ENCODE results near the gene CR2. TPM values are rescaled to one million over a fixed set of nuclear protein-coding genes. Genes with fewer than 3 reads are reported as not detected.
"Not testable (repeated sequence)": the region's sequence is repeated elsewhere in the genome, so short reads cannot be mapped to it uniquely, and the experiment has no call there.

The CR2 gene
- total and polyA plus RNA-seq, 4 experiments from 2014 or later = 1.9 to 6.7 (median 3.9) TPM

DNA sequence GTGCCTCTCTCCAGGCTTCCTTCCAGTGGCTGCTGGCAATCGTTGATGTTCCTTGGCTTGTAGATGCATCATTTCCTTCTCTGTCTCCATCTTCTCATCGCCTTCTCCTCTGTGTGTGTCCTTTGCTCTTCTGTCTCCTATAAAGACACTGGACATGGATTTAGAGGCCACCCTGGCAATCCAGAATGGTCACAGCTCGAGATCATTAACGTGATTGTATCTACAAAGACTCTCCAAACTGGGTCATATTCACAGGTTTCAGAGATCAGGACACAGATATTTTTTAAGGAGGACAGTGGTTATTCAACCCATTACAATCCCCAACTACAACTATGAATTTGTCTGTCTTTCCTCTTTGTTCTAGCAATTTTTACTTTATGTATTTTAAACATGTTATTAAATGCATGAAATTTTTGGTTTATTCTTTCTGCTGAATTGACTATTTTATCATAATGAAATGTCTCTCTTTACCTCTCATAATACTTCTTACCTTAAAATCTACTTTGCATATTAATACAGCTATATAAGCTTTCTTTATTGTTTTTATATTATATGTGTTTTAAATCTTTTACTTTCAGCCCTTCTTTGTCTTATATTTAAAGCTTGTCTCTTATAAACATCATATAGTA lies 64.6 kb downstream of the CR2 start:
- H3K4me1 Mint-ChIP-seq = no peaks in the 10 kb centered on the region
- ChIA-PET CTCF (ENCODE audit: partially characterized antibody) (no interaction called here), POLR2A (ENCODE audit: partially characterized antibody) (no interaction called here)
- no peak for DNase-seq
- Histone ChIP-seq H3K4me1 (ENCODE audit: insufficient read depth, low read length) (no peaks in the 10 kb centered on the region), H3K27ac (ENCODE audit: low read depth, low read length) (no peak overlapping the region), H3K36me3 (ENCODE audit: insufficient read depth, low read length) (no peaks in the 10 kb centered on the region), H3K4me3 (ENCODE audit: low read length in 2 of 2) (no peak overlapping the region), H3K27me3 (ENCODE audit: insufficient read depth, low read length) (no peaks in the 10 kb centered on the region), H3K9me3 (ENCODE audit: control insufficient read depth in 1 of 2, low read length in 2 of 2) (no peaks in the 10 kb centered on the region)
- peaks cover 0 to 2% (median 0%) of the 10 kb centered on the region in 8 donors for H3K9me3 Mint-ChIP-seq
- H3K27me3 Mint-ChIP-seq = peaks cover 4 to 6% of the 10 kb centered on the region in 2 donors
- H3K36me3 Mint-ChIP-seq = no peaks in the 10 kb centered on the region
- intact Hi-C loops (cut with micrococcal nuclease) = no loop called here
- peak overlapping the region in 1 of 7 donors; percentile 77 for H3K27ac Mint-ChIP-seq
- H3K4me3 Mint-ChIP-seq = no peak overlapping the region

GRCh38 chr1:207519505-207520399 lies 65.6 kb downstream of the CR2 start:
- ChIA-PET POLR2A (ENCODE audit: partially characterized antibody) (no interaction called here), CTCF (ENCODE audit: partially characterized antibody) (interaction anchor here (0.7 to 1.3 kb wide), 2 partner anchors 20 to 90 kb away, joined by 4 read pairs; no protein-coding TSS in a partner anchor)
- Histone ChIP-seq H3K9me3 (ENCODE audit: control insufficient read depth in 1 of 2, low read length in 2 of 2) (no peaks in the 10 kb centered on the region), H3K27me3 (ENCODE audit: insufficient read depth, low read length) (no peaks in the 10 kb centered on the region), H3K27ac (ENCODE audit: low read depth, low read length) (no peak overlapping the region), H3K4me3 (ENCODE audit: low read length in 2 of 2) (no peak overlapping the region), H3K4me1 (ENCODE audit: insufficient read depth, low read length) (no peaks in the 10 kb centered on the region), H3K36me3 (ENCODE audit: insufficient read depth, low read length) (no peaks in the 10 kb centered on the region)
- Mint-ChIP-seq H3K36me3 (no peaks in the 10 kb centered on the region), H3K4me1 (no peaks in the 10 kb centered on the region), H3K27me3 (peaks cover 4 to 8% of the 10 kb centered on the region in 2 donors), H3K9me3 (peaks cover 0 to 2% (median 0%) of the 10 kb centered on the region in 8 donors), H3K27ac (no peak overlapping the region), H3K4me3 (no peak overlapping the region)
- intact Hi-C loops (cut with micrococcal nuclease) = no loop called here
- no peak for DNase-seq

DNA sequence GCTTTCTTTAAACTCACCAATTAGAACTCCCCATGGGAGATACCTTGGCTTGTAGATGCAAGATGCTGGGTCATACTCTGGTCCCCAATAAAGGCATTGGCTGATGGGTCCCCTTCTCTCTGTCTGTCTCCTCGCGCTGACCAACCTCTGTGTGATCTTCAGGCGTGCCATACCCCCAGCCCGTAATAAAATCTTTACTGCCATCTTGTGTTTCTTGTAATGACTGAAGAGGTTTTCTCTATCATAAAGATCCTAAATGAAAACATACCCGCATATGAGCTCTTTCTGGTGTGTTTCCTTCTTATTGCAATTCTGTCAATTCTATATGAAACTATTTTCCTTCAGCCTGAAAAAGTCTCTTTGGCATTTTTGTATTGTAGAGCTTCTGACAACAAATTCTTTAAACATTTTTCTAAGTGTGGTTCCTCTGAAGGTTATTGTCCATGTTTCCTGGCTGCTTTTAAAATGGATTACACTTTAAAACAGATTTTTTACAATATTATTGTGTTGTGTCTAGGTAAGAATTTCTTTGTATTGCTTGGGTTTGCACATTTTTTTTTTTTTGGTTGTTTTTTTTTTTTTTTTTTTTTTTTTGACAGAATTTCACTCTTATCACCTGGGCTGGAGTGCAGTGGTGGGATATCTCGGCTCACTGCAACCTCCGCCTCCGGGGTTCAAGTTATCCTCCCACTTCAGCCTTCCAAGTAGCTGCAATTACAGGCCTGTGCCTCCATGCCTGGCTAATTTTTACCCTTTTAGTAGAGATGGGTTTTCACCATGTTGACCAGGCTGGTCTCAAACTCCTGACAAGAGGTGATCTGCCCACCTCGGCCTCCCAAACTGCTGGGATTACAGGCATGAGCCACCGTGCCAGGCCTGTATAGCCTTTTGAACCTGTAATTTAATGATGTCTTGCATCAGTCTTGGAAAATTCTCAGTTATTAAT lies 66.5 kb downstream of the CR2 start:
- intact Hi-C loops (cut with micrococcal nuclease); H3K27ac Mint-ChIP-seq; H3K4me1 ChIP-seq (ENCODE audit: insufficient read depth, low read length); H3K4me3 Mint-ChIP-seq; H3K27ac ChIP-seq (ENCODE audit: low read depth, low read length); H3K4me1 Mint-ChIP-seq; H3K36me3 Mint-ChIP-seq; H3K27me3 Mint-ChIP-seq; H3K9me3 Mint-ChIP-seq; H3K4me3 ChIP-seq (ENCODE audit: low read length in 2 of 2); H3K27me3 ChIP-seq (ENCODE audit: insufficient read depth, low read length); DNase-seq; POLR2A ChIA-PET (ENCODE audit: partially characterized antibody); H3K36me3 ChIP-seq (ENCODE audit: insufficient read depth, low read length); H3K9me3 ChIP-seq (ENCODE audit: control insufficient read depth in 1 of 2, low read length in 2 of 2): not testable (repeated sequence)
- CTCF ChIA-PET (ENCODE audit: partially characterized antibody) = interaction anchor here (0.7 to 1.3 kb wide), 4 partner anchors 18 to 138 kb away, joined by 3 to 4 read pairs (median 4); no protein-coding TSS in a partner anchor

DNA sequence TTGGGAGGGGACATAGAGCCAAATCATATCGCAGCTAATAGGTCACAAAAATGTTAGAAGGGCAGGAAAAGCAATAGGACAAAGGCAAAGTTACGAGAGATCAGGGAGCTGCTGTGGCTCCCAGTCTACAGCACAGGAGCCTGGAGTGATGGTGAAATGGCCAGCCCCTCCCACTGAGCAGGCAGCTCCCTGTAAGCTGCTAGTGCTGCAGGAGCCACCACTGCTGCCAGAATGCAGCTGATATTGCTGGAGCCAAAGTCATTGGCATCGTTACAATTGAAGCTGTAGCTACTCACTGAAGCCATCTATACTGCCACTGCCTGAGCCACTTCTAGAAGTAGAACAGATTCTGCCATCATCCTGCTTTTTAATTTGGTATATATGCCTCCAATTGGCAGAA lies 71.1 kb downstream of the CR2 start:
- H3K9me3 ChIP-seq (ENCODE audit: control insufficient read depth in 1 of 2, low read length in 2 of 2); POLR2A ChIA-PET (ENCODE audit: partially characterized antibody); H3K9me3 Mint-ChIP-seq; H3K4me1 ChIP-seq (ENCODE audit: insufficient read depth, low read length); intact Hi-C loops (cut with micrococcal nuclease); DNase-seq; H3K27me3 Mint-ChIP-seq; H3K36me3 ChIP-seq (ENCODE audit: insufficient read depth, low read length); CTCF ChIA-PET (ENCODE audit: partially characterized antibody); H3K4me3 ChIP-seq (ENCODE audit: low read length in 2 of 2); H3K27me3 ChIP-seq (ENCODE audit: insufficient read depth, low read length); H3K36me3 Mint-ChIP-seq; H3K27ac Mint-ChIP-seq; H3K4me1 Mint-ChIP-seq; H3K27ac ChIP-seq (ENCODE audit: low read depth, low read length); H3K4me3 Mint-ChIP-seq: not testable (repeated sequence)

DNA sequence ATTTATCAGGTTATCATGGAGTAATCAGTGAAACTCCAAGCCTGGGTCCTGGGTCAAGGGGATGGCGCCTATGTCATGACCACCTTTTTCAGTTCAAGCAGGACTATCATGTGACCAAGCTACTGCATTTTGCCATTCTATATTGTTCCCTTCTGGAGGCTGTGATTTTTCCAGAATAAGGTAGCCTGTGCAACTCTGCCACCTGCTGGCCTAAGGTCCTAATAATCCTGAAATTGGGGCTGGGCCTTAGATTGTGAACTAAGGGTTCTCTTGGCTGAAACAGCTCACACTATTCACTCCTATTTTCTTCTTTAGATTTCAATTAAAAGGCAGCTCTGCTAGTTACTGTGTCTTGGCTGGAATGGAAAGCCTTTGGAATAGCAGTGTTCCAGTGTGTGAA lies 74.3 kb downstream of the CR2 start:
- H3K27me3 ChIP-seq (ENCODE audit: insufficient read depth, low read length); H3K27me3 Mint-ChIP-seq; CTCF ChIA-PET (ENCODE audit: partially characterized antibody); H3K9me3 ChIP-seq (ENCODE audit: control insufficient read depth in 1 of 2, low read length in 2 of 2); H3K4me3 ChIP-seq (ENCODE audit: low read length in 2 of 2); H3K36me3 ChIP-seq (ENCODE audit: insufficient read depth, low read length); POLR2A ChIA-PET (ENCODE audit: partially characterized antibody); intact Hi-C loops (cut with micrococcal nuclease); H3K27ac Mint-ChIP-seq; H3K4me1 ChIP-seq (ENCODE audit: insufficient read depth, low read length); H3K36me3 Mint-ChIP-seq; H3K27ac ChIP-seq (ENCODE audit: low read depth, low read length); H3K9me3 Mint-ChIP-seq; H3K4me1 Mint-ChIP-seq; H3K4me3 Mint-ChIP-seq; DNase-seq: not testable (repeated sequence)

DNA sequence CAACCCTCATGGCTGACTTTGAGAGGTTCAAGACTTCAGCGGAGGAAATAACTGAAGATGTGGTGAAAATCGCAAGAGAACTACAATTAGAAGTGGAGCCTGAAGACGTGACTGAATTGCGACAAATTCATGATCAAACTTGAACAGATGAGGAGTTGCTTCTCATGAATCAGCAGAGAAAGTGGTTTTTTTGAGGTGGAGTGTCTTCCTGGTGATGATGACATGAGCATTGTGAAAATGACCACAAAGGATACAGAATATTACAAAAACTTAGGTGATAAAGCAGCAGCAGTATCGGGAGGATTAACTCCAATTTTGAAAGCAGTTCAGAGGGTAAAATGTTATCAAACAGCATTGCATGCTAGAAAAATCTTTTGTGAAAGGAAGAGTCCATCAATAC lies 82.1 kb downstream of the CR2 start:
- H3K36me3 ChIP-seq (ENCODE audit: insufficient read depth, low read length); H3K9me3 ChIP-seq (ENCODE audit: control insufficient read depth in 1 of 2, low read length in 2 of 2); CTCF ChIA-PET (ENCODE audit: partially characterized antibody); H3K27me3 ChIP-seq (ENCODE audit: insufficient read depth, low read length); H3K36me3 Mint-ChIP-seq; H3K9me3 Mint-ChIP-seq; H3K4me3 Mint-ChIP-seq; H3K27ac Mint-ChIP-seq; POLR2A ChIA-PET (ENCODE audit: partially characterized antibody); H3K4me1 ChIP-seq (ENCODE audit: insufficient read depth, low read length); DNase-seq; H3K4me1 Mint-ChIP-seq; H3K27me3 Mint-ChIP-seq; H3K4me3 ChIP-seq (ENCODE audit: low read length in 2 of 2); intact Hi-C loops (cut with micrococcal nuclease); H3K27ac ChIP-seq (ENCODE audit: low read depth, low read length): not testable (repeated sequence)
